GM12878 (cell line): ENCODE data around the gene CLIC5. TPM values are rescaled to one million over a fixed set of nuclear protein-coding genes. Genes with fewer than 3 reads are reported as not detected.
"Not testable (repeated sequence)": the region's sequence is repeated elsewhere in the genome, so short reads cannot be mapped to it uniquely, and the experiment has no call there.

Source experiments
- ATAC-seq: fragments of 200-7000 bp; cut with Tn5 transposase; 3 replicates; pipeline ENCODE4 v1.9.1; 2020; ENCODE audit warnings: mild to moderate bottlenecking, moderate library complexity
- BruUV-seq: library from RNA; stranded (reverse); fragments of 400-500 nt; replicated peaks from 2 replicates; lab custom pipeline; 2021; lab: Mats Ljungman, UMichigan
- CTCF ChIA-PET: fragments of 300-600 bp; sonication (Branson Sonifier 250); formaldehyde crosslinking; extraction: SDS; loops from one replicate; lab custom pipeline; 2021; ENCODE audit warnings: inconsistent platforms; lab: Yijun Ruan, JAX
- POLR2A ChIA-PET: fragments of 350-600 bp; formaldehyde crosslinking; extraction: SDS; loops from one replicate; lab custom pipeline; 2021; ENCODE audit warnings: inconsistent platforms; lab: Charles Lee
- RAD21 ChIA-PET: fragments of 300-600 bp; sonication (Branson Sonifier 250); formaldehyde crosslinking; loops from one replicate; lab custom pipeline; 2023; ENCODE audit warnings: antibody characterized with exemption; ENCODE audit not compliant: unreplicated experiment; lab: Charles Lee
- SMC1A ChIA-PET: fragments of 300-600 bp; sonication (Branson Sonifier 250); formaldehyde crosslinking; loops from one replicate; lab custom pipeline; 2023; ENCODE audit not compliant: unreplicated experiment, uncharacterized antibody; lab: Charles Lee
- DNase-seq: peaks from one replicate; pipeline ENCODE4 v3.0.0-alpha.2; 2011; ENCODE audit warnings: low read depth, low spot score
- FAIRE-seq: peaks from 3 replicates; lab custom pipeline; 2011; peaks lifted over from hg19 to GRCh38; lab: Jason Lieb, UNC
- H2AFZ ChIP-seq: 2 replicates; pipeline ENCODE4 v1.6.0; 2011; ENCODE audit warnings: low read depth, low read length, control low read depth; ENCODE audit not compliant: control insufficient read depth
- H3K27ac ChIP-seq: 2 replicates; pipeline ENCODE4 v1.5.1; 2011; ENCODE audit warnings: control low read depth; ENCODE audit not compliant: control insufficient read depth, insufficient read depth
- H3K27me3 ChIP-seq, 2 experiments: replicated peaks in 1 of 2; 2 replicates each; pipeline versions ENCODE4 v1.6.0 to v1.6.1; 2011; ENCODE audit warnings: low read length in 1 of 2; ENCODE audit not compliant: control insufficient read depth in 2 of 2, insufficient read depth in 2 of 2
- H3K36me3 ChIP-seq, 2 experiments: 2 replicates each; pipeline ENCODE4 v1.5.1; 2011; ENCODE audit warnings: low read length in 1 of 2; ENCODE audit not compliant: control insufficient read depth in 2 of 2, insufficient read depth in 2 of 2
- H3K4me1 ChIP-seq: 2 replicates; pipeline ENCODE4 v1.6.1; 2011; ENCODE audit warnings: mild to moderate bottlenecking, low read length, moderate library complexity, mixed read lengths; ENCODE audit not compliant: control insufficient read depth, insufficient read depth
- H3K4me2 ChIP-seq: 2 replicates; pipeline ENCODE4 v1.6.0; 2011; ENCODE audit warnings: control low read depth; ENCODE audit not compliant: control insufficient read depth, insufficient read depth
- H3K4me3 ChIP-seq: fragments of 200-600 bp; sonication (generic); 2 replicates; pipeline ENCODE4 v1.5.1; 2016
- H3K79me2 ChIP-seq: 2 replicates; pipeline ENCODE4 v1.6.0; 2011; ENCODE audit warnings: low read length; ENCODE audit not compliant: control insufficient read depth, insufficient read depth
- H3K9ac ChIP-seq: 2 replicates; pipeline ENCODE4 v1.8.0; 2011; ENCODE audit warnings: low read length, control low read depth, mixed read lengths; ENCODE audit not compliant: control insufficient read depth, insufficient read depth
- H3K9me3 ChIP-seq: replicated peaks from 3 replicates; pipeline ENCODE4 v1.5.1; 2011; ENCODE audit warnings: mild to moderate bottlenecking, low read length; ENCODE audit not compliant: control insufficient read depth, insufficient read depth
- H4K20me1 ChIP-seq: 2 replicates; pipeline ENCODE4 v1.6.0; 2011; ENCODE audit not compliant: control insufficient read depth, insufficient read depth
- CEBPB ChIP-seq, 2 experiments: fragments of 150-350 bp in 1 of 2; IDR thresholded peaks; 2 replicates each; pipeline ENCODE4 v1.6.1; 2012 to 2014; ENCODE audit warnings: low read depth in 2 of 2, low read length in 2 of 2, borderline replicate concordance in 1 of 2, inconsistent platforms in 1 of 2
- CEBPZ ChIP-seq: fragments of 150-350 bp; IDR thresholded peaks from 2 replicates; pipeline ENCODE4 v1.6.1; 2016; ENCODE audit warnings: low read depth, low read length
- RAD51 ChIP-seq: fragments of 450-650 bp; IDR thresholded peaks from 2 replicates; pipeline ENCODE4 v1.6.1; 2016; ENCODE audit warnings: moderate library complexity, mild to moderate bottlenecking, inconsistent platforms
- SIX5 ChIP-seq: IDR thresholded peaks from 2 replicates; pipeline ENCODE4 v1.6.1; 2011; ENCODE audit warnings: mild to moderate bottlenecking, low read depth, low read length, moderate library complexity; ENCODE audit not compliant: severe bottlenecking
- SKIL ChIP-seq: fragments of 450-650 bp; IDR thresholded peaks from 2 replicates; pipeline ENCODE4 v1.6.1; 2017; ENCODE audit warnings: mild to moderate bottlenecking, low read depth, inconsistent platforms; ENCODE audit not compliant: poor library complexity, severe bottlenecking
- SUPT20H ChIP-seq: IDR thresholded peaks from 2 replicates; pipeline ENCODE4 v1.6.1; 2011; ENCODE audit warnings: low read depth, mild to moderate bottlenecking, low read length, moderate library complexity, borderline replicate concordance; ENCODE audit not compliant: control insufficient read depth
- WGBS: methylation state at CpG from one replicate; pipeline ENCODE4 v1.1.6; 2016; ENCODE audit warnings: low lambda C conversion rate; ENCODE audit not compliant: insufficient replicate concordance, insufficient coverage; ENCODE audit errors: missing lambda C conversion rate; 5-methylcytosine and 5-hydroxymethylcytosine counted together
- in situ Hi-C: fragments of 300-500 bp; cut with MboI; formaldehyde crosslinking; loops from 9 replicates; pipeline ENCODE4 v1.14.3; 2018; ENCODE audit warnings: mixed read lengths
- intact Hi-C: fragments of 100-400 bp; cut with micrococcal nuclease; formaldehyde crosslinking; loops from one replicate; pipeline ENCODE4 v1.14.2; 2022; ENCODE audit not compliant: unreplicated experiment
- polyA plus RNA-seq, 11 experiments: library from polyadenylated mRNA; depleted of rRNA in 4 of 11; unstranded in 6 of 11; stranded (reverse) in 5 of 11; fragments of >200 nt; fragmentation: Nextera tagmentation in 4 of 11; fragmentation: Illumina TruSeq in 1 of 11; extraction: Ambion mirVana in 4 of 11; extraction: Trizol in 1 of 11; gene quantifications; 1 replicate in 1 of 11; 2 replicates in 10 of 11; pipeline versions ENCODE4 v1.2.1 to v1.2.3, GENCODE V29; 2011 to 2016; ENCODE audit warnings: inconsistent platforms in 2 of 11, missing spikeins in 2 of 11, low read depth in 1 of 11
- total RNA-seq, 4 experiments: library from RNA; depleted of rRNA in 3 of 4; stranded (reverse); fragments of >200 nt in 3 of 4; fragmentation: Illumina TruSeq in 1 of 4; extraction: Trizol in 1 of 4; gene quantifications; 2 replicates each; pipeline versions ENCODE4 v1.2.1 to v1.2.3, GENCODE V29; 2013 to 2021

The CLIC5 gene
- total and polyA plus RNA-seq, 10 of the 15 experiments (the other 5 are each of a cell fraction or from before 2014, with no cell fraction given): 0.01 to 0.08 (median 0.02) TPM; not detected in 7

DNA sequence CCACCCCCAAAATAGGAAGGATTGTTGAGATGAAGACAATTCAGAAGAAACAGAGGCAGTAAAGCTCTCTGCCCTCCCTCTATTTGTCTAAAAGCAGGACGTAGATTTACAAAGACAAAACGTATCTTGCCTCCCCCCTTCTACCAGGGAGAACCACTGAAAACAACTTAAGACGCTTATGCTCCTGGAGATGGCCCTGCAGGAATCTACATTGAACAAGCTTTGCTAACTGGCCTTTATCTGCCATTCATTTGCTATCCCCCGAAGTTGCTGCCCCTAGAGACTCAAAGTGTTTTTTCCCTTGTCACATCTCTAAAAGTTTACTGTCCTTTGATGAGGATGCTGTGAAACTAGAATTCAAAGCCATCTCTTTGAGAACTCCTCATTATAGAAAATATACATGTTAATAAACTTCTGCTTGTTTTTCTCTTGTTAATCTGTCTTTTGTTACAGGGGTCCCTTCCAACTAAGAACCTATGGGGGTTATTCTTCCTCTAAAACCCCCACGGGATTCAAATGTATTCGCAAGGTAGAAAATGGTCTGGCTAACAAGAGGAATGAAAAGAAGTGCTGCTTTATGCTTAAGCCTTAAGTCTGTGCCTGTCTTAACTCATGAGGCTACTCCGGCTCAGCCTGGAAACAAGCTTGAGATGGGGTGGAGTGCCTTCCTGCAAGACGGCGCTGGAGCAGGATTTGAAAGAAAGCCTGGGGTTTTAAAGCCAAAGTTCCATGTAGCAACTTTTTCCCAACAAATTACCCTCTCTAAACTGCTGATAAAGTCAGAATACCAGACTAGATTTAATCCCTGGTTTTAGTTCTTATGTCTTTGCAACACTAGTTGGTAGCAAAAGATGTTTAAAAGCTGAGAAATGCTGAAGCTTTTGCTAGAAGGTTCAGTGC, 88.0 kb downstream of the CLIC5 start:
- WGBS: 72% methylated on average over 9 of the region's 9 CpGs
- FAIRE-seq (no peak), ATAC-seq (no peak)
- Histone ChIP-seq H3K27ac (no peak overlapping the region), H3K79me2 (no peaks in the 10 kb centered on the region)
- intact Hi-C loops: loop anchor here (10.0 kb wide), 2 partner anchors 243 to 923 kb away; no protein-coding TSS in a partner anchor
- RAD21 ChIA-PET: no interaction called here
- in situ Hi-C loops: loop anchor here (10.0 kb wide), 1 partner anchor 1333 kb away; no protein-coding TSS in a partner anchor
- TF ChIP-seq SIX5: no peak
- no peak for TF ChIP-seq SUPT20H
- TF ChIP-seq CEBPZ: no peak
- TF ChIP-seq RAD51: no peak
- no peak for TF ChIP-seq CEBPB (IDR thresholded peaks at IDR 0.05; ENCODE audit: borderline replicate concordance in 1 of 2, low read depth in 2 of 2, low read length in 2 of 2)
- no peak for TF ChIP-seq SKIL
- TF ChIP-seq, all 136 proteins: peak for 0
- SMC1A ChIA-PET: interaction anchor here (1.1 kb wide), 1 partner anchor 1275 kb away, joined by 3 read pairs; no protein-coding TSS in a partner anchor
- Histone ChIP-seq H2AFZ (no peak overlapping the region), H3K27me3 (no peaks in the 10 kb centered on the region), H3K9me3 (no peaks in the 10 kb centered on the region), H3K4me2 (no peak overlapping the region), H3K4me3 (no peak overlapping the region), H3K9ac (no peak overlapping the region), H3K4me1 (peaks cover 10% of the 10 kb centered on the region; the same call in 1 of the 2 replicates), H4K20me1 (no peaks in the 10 kb centered on the region), H3K36me3 (no peaks in the 10 kb centered on the region)
- no peak for DNase-seq
- POLR2A ChIA-PET: no interaction called here
- CTCF ChIA-PET: interaction anchor here (1.0 to 7.3 kb wide), 2 partner anchors 1270 to 1272 kb away, joined by 3 to 88 read pairs; no protein-coding TSS in a partner anchor
- no TSS peak for BruUV-seq

- H3K4me3 ChIP-seq, FAIRE-seq, POLR2A ChIA-PET, H3K9me3 ChIP-seq, H3K27ac ChIP-seq, ATAC-seq, H4K20me1 ChIP-seq, H3K4me2 ChIP-seq, H3K36me3 ChIP-seq, H3K27me3 ChIP-seq, H2AFZ ChIP-seq, H3K79me2 ChIP-seq, DNase-seq, H3K9ac ChIP-seq, RAD21 ChIA-PET, BruUV-seq: not testable (repeated sequence)
- peaks cover 15% of the 10 kb centered on the region for H3K4me1 ChIP-seq
- intact Hi-C loops (loop anchor here (10.0 kb wide), 2 partner anchors 242 to 922 kb away; no protein-coding TSS in a partner anchor), in situ Hi-C loops (loop anchor here (10.0 kb wide), 1 partner anchor 1332 kb away; no protein-coding TSS in a partner anchor)
- ChIA-PET SMC1A (interaction anchor here (1.1 to 1.4 kb wide), 2 partner anchors 8 to 1271 kb away, joined by 3 to 4 read pairs; no protein-coding TSS in a partner anchor), CTCF (interaction anchor here (0.6 to 7.3 kb wide), 2 partner anchors 211 to 1271 kb away, joined by 3 to 88 read pairs; no protein-coding TSS in a partner anchor)
- 75% methylated on average over 6 of the region's 8 CpGs for WGBS
These were observed 89.2 kb downstream of the CLIC5 start for GRCh38 chr6:45926423-45926822.
